ENCODE measurements around the gene AUTS2.

GRCh38 chr7:70545214-70545613 is 946.9 kb downstream of the AUTS2 start:
- TF ChIP-seq EZH2 (IDR thresholded peaks at IDR 0.05; ENCODE audit: insufficient read depth, poor library complexity, severe bottlenecking) (no peak), EZH2phosphoT487 (IDR thresholded peaks at IDR 0.05; ENCODE audit: insufficient read depth, low read depth) (no peak)

All from GM23248 (cell line).